ENCODE measurements around the gene USB1. TPM values are rescaled to one million over a fixed set of nuclear protein-coding genes. Genes with fewer than 3 reads are reported as not detected.

USB1 gene
- total RNA-seq = 10 to 100 TPM; 24.5 to 35.3 (median 29.3) TPM
- 25.9 TPM for polyA plus RNA-seq
- long read RNA-seq, donor 1, transcript USB1-201 (7 exons, 2,282 nt) = major isoform, 39 of 56 reads
- long read RNA-seq, donor 1, partial matches to known transcripts = 15 of 56 reads
- long read RNA-seq, donor 1, other reads (novel, unspliced or antisense) = 1 of 56 reads
- long read RNA-seq, donor 2, transcript USB1-201 (7 exons, 2,282 nt) = major isoform, 24 of 32 reads
- long read RNA-seq, donor 2, partial matches to known transcripts = 7 of 32 reads
- long read RNA-seq, donor 2, other reads (novel, unspliced or antisense) = 1 of 32 reads
- long read RNA-seq, donor 3, partial matches to known transcripts = 8 of 11 reads
- long read RNA-seq, donor 3, other reads (novel, unspliced or antisense) = 0 of 11 reads
- long read RNA-seq, donor 4, transcript USB1-201 (7 exons, 2,282 nt) = major isoform, 26 of 39 reads
- long read RNA-seq, donor 4, partial matches to known transcripts = 12 of 39 reads
- long read RNA-seq, donor 4, other reads (novel, unspliced or antisense) = 0 of 39 reads

GRCh38 chr16:58000706-58001676, at the start of gene USB1:
TSS of gene USB1 (plus strand) at chr16:58001407. CDS start at chr16:58001484, 77 bp downstream.
- intact Hi-C loops (cut with DNase I) = loop anchor here in 3 of 4 donors (2.0 to 10.0 kb wide), 5 partner anchors 99 to 426 kb away; no protein-coding TSS in a partner anchor
- H3K4me3 ChIP-seq (ENCODE audit: low read length) = peak within 1 kb of the TSS; percentile 94
- peak; percentile 95 for ATAC-seq
- H3K9me3 ChIP-seq (ENCODE audit: control insufficient read depth, low read length) = no peaks in the 10 kb centered on the region
- H3K4me1 ChIP-seq (ENCODE audit: control insufficient read depth, insufficient read depth, low read length) = no peaks in the 10 kb centered on the region
- H3K27ac ChIP-seq (ENCODE audit: low read length) = peak within 1 kb of the TSS; percentile 88
- no peaks in the 10 kb centered on the region for H3K27me3 ChIP-seq (ENCODE audit: control insufficient read depth, insufficient read depth)
- peak; percentile 90 to 96 (median 95) for DNase-seq
- under 1% methylated on average over 81 of the region's 81 CpGs for whole genome bisulfite sequencing

- H3K9me3 ChIP-seq (ENCODE audit: control insufficient read depth, low read length) = no peaks in the 10 kb centered on the region
- DNase-seq = no peak
- intact Hi-C loops (cut with DNase I) = no loop called here
These were observed 48.3 kb upstream of the USB1 start for GRCh38 chr16:57952909-57953308.

GRCh38 chr16:57953857-57954256, 47.4 kb upstream of the USB1 start:
- WGBS = 93% methylated on average over 1 of the region's 1 CpG
- Histone ChIP-seq H3K27me3 (ENCODE audit: control insufficient read depth, insufficient read depth) (no peaks in the 10 kb centered on the region), H3K27ac (ENCODE audit: low read length) (no peak overlapping the region), H3K4me1 (ENCODE audit: control insufficient read depth, insufficient read depth, low read length) (no peaks in the 10 kb centered on the region), H3K4me3 (ENCODE audit: low read length) (no peak overlapping the region), H3K9me3 (ENCODE audit: control insufficient read depth, low read length) (no peaks in the 10 kb centered on the region)
- DNase-seq = no peak
- intact Hi-C loops (cut with DNase I) = no loop called here
- no peak for ATAC-seq

More at GRCh38 chr16:57952909-57953308, 48.3 kb upstream of the USB1 start:
- Histone ChIP-seq H3K27ac (ENCODE audit: low read length) (no peak overlapping the region), H3K4me3 (ENCODE audit: low read length) (no peak overlapping the region), H3K4me1 (ENCODE audit: control insufficient read depth, insufficient read depth, low read length) (no peaks in the 10 kb centered on the region), H3K27me3 (ENCODE audit: control insufficient read depth, insufficient read depth) (no peaks in the 10 kb centered on the region)
- no peak for ATAC-seq
- WGBS = 87% methylated on average over 9 of the region's 9 CpGs

- DNase-seq = no peak
- WGBS = 72% methylated on average over 12 of the region's 12 CpGs
These were observed 45.5 kb upstream of the USB1 start for GRCh38 chr16:57955572-57956188.

GRCh38 chr16:57956270-57956808, 44.9 kb upstream of the USB1 start:
- ATAC-seq (no peak), DNase-seq (no peak)
- intact Hi-C loops (cut with DNase I) = no loop called here
- no peaks in the 10 kb centered on the region for H3K4me1 ChIP-seq (ENCODE audit: control insufficient read depth, insufficient read depth, low read length)
- no peaks in the 10 kb centered on the region for H3K9me3 ChIP-seq (ENCODE audit: control insufficient read depth, low read length)
- whole genome bisulfite sequencing = 84% methylated on average over 8 of the region's 8 CpGs
- no peak overlapping the region for H3K27ac ChIP-seq (ENCODE audit: low read length)
- no peak overlapping the region for H3K4me3 ChIP-seq (ENCODE audit: low read length)
- no peaks in the 10 kb centered on the region for H3K27me3 ChIP-seq (ENCODE audit: control insufficient read depth, insufficient read depth)

More at GRCh38 chr16:57955572-57956188, 45.5 kb upstream of the USB1 start:
- Histone ChIP-seq H3K9me3 (ENCODE audit: control insufficient read depth, low read length) (no peaks in the 10 kb centered on the region), H3K4me3 (ENCODE audit: low read length) (no peak overlapping the region), H3K27me3 (ENCODE audit: control insufficient read depth, insufficient read depth) (no peaks in the 10 kb centered on the region), H3K27ac (ENCODE audit: low read length) (no peak overlapping the region), H3K4me1 (ENCODE audit: control insufficient read depth, insufficient read depth, low read length) (no peaks in the 10 kb centered on the region)
- ATAC-seq = no peak
- intact Hi-C loops (cut with DNase I) = no loop called here

- Histone ChIP-seq H3K27me3 (ENCODE audit: control insufficient read depth, insufficient read depth) (no peaks in the 10 kb centered on the region), H3K9me3 (ENCODE audit: control insufficient read depth, low read length) (no peaks in the 10 kb centered on the region), H3K27ac (ENCODE audit: low read length) (no peak overlapping the region), H3K4me3 (ENCODE audit: low read length) (no peak overlapping the region), H3K4me1 (ENCODE audit: control insufficient read depth, insufficient read depth, low read length) (no peaks in the 10 kb centered on the region)
- WGBS = 72% methylated on average over 8 of the region's 8 CpGs
- DNase-seq (no peak), ATAC-seq (no peak)
- intact Hi-C loops (cut with DNase I) = no loop called here
These were observed 44.1 kb upstream of the USB1 start for GRCh38 chr16:57956924-57957672.

- 77% methylated on average over 8 of the region's 8 CpGs for WGBS
- Histone ChIP-seq H3K4me3 (ENCODE audit: low read length) (no peak overlapping the region), H3K27ac (ENCODE audit: low read length) (no peak overlapping the region), H3K4me1 (ENCODE audit: control insufficient read depth, insufficient read depth, low read length) (no peaks in the 10 kb centered on the region), H3K27me3 (ENCODE audit: control insufficient read depth, insufficient read depth) (no peaks in the 10 kb centered on the region), H3K9me3 (ENCODE audit: control insufficient read depth, low read length) (no peaks in the 10 kb centered on the region)
- intact Hi-C loops (cut with DNase I) = no loop called here
- DNase-seq = no peak
- ATAC-seq = no peak
These were observed 43.4 kb upstream of the USB1 start for GRCh38 chr16:57957673-57958392.

- ATAC-seq = no peak
- H3K27ac ChIP-seq (ENCODE audit: low read length) = no peak overlapping the region
- H3K9me3 ChIP-seq (ENCODE audit: control insufficient read depth, low read length) = no peaks in the 10 kb centered on the region
- H3K4me1 ChIP-seq (ENCODE audit: control insufficient read depth, insufficient read depth, low read length) = no peaks in the 10 kb centered on the region
- no peak for DNase-seq
- WGBS = 67% methylated on average over 6 of the region's 6 CpGs
- no peak overlapping the region for H3K4me3 ChIP-seq (ENCODE audit: low read length)
- no peaks in the 10 kb centered on the region for H3K27me3 ChIP-seq (ENCODE audit: control insufficient read depth, insufficient read depth)
- intact Hi-C loops (cut with DNase I) = no loop called here
These were observed 42.7 kb upstream of the USB1 start for GRCh38 chr16:57958544-57958943.

GRCh38 chr16:57959121-57959520, 42.1 kb upstream of the USB1 start:
- DNase-seq (no peak), ATAC-seq (no peak)
- intact Hi-C loops (cut with DNase I) = no loop called here
- WGBS = 81% methylated on average over 8 of the region's 8 CpGs
- Histone ChIP-seq H3K9me3 (ENCODE audit: control insufficient read depth, low read length) (no peaks in the 10 kb centered on the region), H3K27ac (ENCODE audit: low read length) (no peak overlapping the region), H3K27me3 (ENCODE audit: control insufficient read depth, insufficient read depth) (no peaks in the 10 kb centered on the region), H3K4me3 (ENCODE audit: low read length) (no peak overlapping the region), H3K4me1 (ENCODE audit: control insufficient read depth, insufficient read depth, low read length) (no peaks in the 10 kb centered on the region)
